Measurements from ENCODE around the gene KIF9.

The KIF9 gene

DNA sequence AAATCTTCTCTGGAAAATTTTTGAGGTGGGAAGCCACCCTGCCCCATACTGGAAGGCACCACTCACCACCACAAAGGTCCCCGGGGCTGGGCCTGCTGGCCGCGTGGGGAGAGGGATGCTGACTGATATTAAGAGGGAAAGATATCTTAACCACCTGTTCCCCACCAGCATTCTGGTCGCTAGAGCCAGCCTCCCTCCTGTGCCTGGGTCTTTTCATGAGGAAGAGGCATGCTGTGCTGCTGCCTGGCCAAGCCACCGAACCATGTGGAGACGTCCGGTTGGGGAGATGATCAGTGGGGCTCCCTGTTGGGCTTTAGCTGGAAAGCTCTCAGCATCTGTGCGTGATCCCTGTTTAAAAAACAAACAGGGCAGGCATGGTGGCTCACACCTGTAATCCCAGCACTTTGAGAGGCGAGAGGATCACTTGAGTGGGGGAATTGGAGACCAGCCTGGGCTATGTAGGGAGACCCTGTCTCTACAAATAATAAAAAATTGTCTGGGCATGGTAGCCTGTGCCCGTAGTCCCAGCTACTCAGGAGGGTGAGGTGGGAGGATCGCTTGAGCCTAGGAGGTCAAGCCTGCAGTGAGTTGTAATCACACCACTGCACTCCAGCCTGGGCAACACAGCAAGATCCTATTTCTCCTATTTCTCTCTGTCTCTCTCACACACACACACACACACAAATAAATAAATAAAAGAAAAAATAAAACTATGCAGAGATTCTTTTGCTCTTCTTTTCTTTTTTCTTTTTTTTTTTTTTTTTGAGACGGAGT, 1.2 kb upstream of the KIF9 start:
- Histone ChIP-seq H2BK5ac (ENCODE audit: low read length) (no peak overlapping the region), H2AK5ac (ENCODE audit: low read depth, low read length) (no peak overlapping the region), H2AFZ (ENCODE audit: low read length) (peak overlapping the region; percentile 98), H3K9ac (ENCODE audit: low read depth, low read length, poor library complexity) (peak overlapping the region; percentile 64), H3K4me1 (ENCODE audit: control insufficient read depth in 2 of 2, insufficient read depth in 1 of 2, low read depth in 1 of 2, low read length in 2 of 2) (peaks cover 0 to 6% of the 10 kb centered on the region in 2 donors), H3K9me3 (replicated peaks in 1 of 2; ENCODE audit: control insufficient read depth in 2 of 2, insufficient read depth in 1 of 2, low read depth in 1 of 2, low read length in 2 of 2) (no peaks in the 10 kb centered on the region), H4K8ac (ENCODE audit: low read depth, low read length) (no peak overlapping the region), H2BK15ac (ENCODE audit: low read length) (no peak overlapping the region), H3K36me3 (replicated peaks in 1 of 2; ENCODE audit: control insufficient read depth in 2 of 2, insufficient read depth in 2 of 2, low read length in 2 of 2) (peaks cover 2 to 27% of the 10 kb centered on the region in 2 donors), H3K14ac (ENCODE audit: low read length) (no peak overlapping the region), H4K91ac (ENCODE audit: low read depth, low read length, poor library complexity) (no peak overlapping the region), H3K4me2 (ENCODE audit: insufficient read depth, low read length, poor library complexity, severe bottlenecking) (peak overlapping the region; percentile 59), H3K18ac (ENCODE audit: low read length) (no peak overlapping the region), H3K4me3 (ENCODE audit: low read length in 2 of 2) (peak overlapping the region; percentile 88 to 97), H3K79me1 (ENCODE audit: low read depth, low read length) (no peaks in the 10 kb centered on the region), H2BK120ac (ENCODE audit: low read depth, low read length) (no peak overlapping the region), H3K27ac (replicated peaks; ENCODE audit: low read length) (no peak overlapping the region), H3K4ac (ENCODE audit: low read length) (no peak overlapping the region), H3K23ac (ENCODE audit: low read depth, low read length, poor library complexity) (no peak overlapping the region), H2BK12ac (ENCODE audit: low read length) (no peak overlapping the region), H3K27me3 (ENCODE audit: control insufficient read depth in 3 of 3, insufficient read depth in 3 of 3, low read depth in 1 of 3, low read length in 3 of 3) (no peaks in the 10 kb centered on the region)
- DNase-seq (ENCODE audit: low spot score): no peak
- WGBS, 2 donors (ENCODE audit: extremely low coverage in 2 of 2, insufficient read length in 2 of 2, insufficient replicate concordance in 1 of 2): no CpG with 5 or more reads among the region's 12 CpGs

DNA sequence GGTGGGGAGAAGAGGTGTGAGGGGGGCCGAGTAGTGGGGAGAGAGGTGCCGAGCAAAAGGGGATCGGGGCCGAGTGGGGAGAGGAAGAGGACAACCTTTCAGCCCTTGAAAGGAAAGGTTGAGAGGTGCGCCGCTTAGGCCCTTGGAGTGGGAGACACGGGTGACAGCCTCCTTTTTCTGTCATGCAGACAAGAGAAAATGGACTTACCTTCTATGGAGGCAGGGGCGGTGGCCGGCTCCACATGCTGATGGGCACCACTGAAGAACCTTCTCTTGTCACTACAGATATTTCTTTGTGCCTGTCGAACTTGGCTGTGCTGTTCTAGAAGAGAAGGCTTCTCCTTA, 566 bp upstream of the KIF9 start:
- H3K4ac ChIP-seq (ENCODE audit: low read length): no peak overlapping the region
- peak overlapping the region; percentile 88 to 97 for H3K4me3 ChIP-seq (ENCODE audit: low read length in 2 of 2)
- peak overlapping the region; percentile 97 for H3K9ac ChIP-seq (ENCODE audit: low read depth, low read length, poor library complexity)
- H3K27ac ChIP-seq (replicated peaks; ENCODE audit: low read length): no peak overlapping the region
- H2BK120ac ChIP-seq (ENCODE audit: low read depth, low read length): no peak overlapping the region
- no peak overlapping the region for H4K8ac ChIP-seq (ENCODE audit: low read depth, low read length)
- no peak overlapping the region for H2BK12ac ChIP-seq (ENCODE audit: low read length)
- DNase-seq (ENCODE audit: low spot score): no peak
- H3K9me3 ChIP-seq (replicated peaks in 1 of 2; ENCODE audit: control insufficient read depth in 2 of 2, insufficient read depth in 1 of 2, low read depth in 1 of 2, low read length in 2 of 2): no peaks in the 10 kb centered on the region
- peak overlapping the region; percentile 98 for H2AFZ ChIP-seq (ENCODE audit: low read length)
- peak overlapping the region; percentile 59 for H3K4me2 ChIP-seq (ENCODE audit: insufficient read depth, low read length, poor library complexity, severe bottlenecking)
- H2BK15ac ChIP-seq (ENCODE audit: low read length): no peak overlapping the region
- H3K4me1 ChIP-seq (ENCODE audit: control insufficient read depth in 2 of 2, insufficient read depth in 1 of 2, low read depth in 1 of 2, low read length in 2 of 2): peaks cover 0 to 6% of the 10 kb centered on the region in 2 donors
- peak overlapping the region; percentile 46 for H3K23ac ChIP-seq (ENCODE audit: low read depth, low read length, poor library complexity)
- no peaks in the 10 kb centered on the region for H3K79me1 ChIP-seq (ENCODE audit: low read depth, low read length)
- peak overlapping the region; percentile 92 for H2BK5ac ChIP-seq (ENCODE audit: low read length)
- WGBS, 2 donors (ENCODE audit: extremely low coverage in 2 of 2, insufficient read length in 2 of 2, insufficient replicate concordance in 1 of 2): no CpG with 5 or more reads among the region's 10 CpGs
- no peak overlapping the region for H2AK5ac ChIP-seq (ENCODE audit: low read depth, low read length)
- no peaks in the 10 kb centered on the region for H3K27me3 ChIP-seq (ENCODE audit: control insufficient read depth in 3 of 3, insufficient read depth in 3 of 3, low read depth in 1 of 3, low read length in 3 of 3)
- peaks cover under 1 to 21% of the 10 kb centered on the region in 2 donors for H3K36me3 ChIP-seq (replicated peaks in 1 of 2; ENCODE audit: control insufficient read depth in 2 of 2, insufficient read depth in 2 of 2, low read length in 2 of 2)
- H3K18ac ChIP-seq (ENCODE audit: low read length): peak overlapping the region; percentile 16
- no peak overlapping the region for H4K91ac ChIP-seq (ENCODE audit: low read depth, low read length, poor library complexity)
- no peak overlapping the region for H3K14ac ChIP-seq (ENCODE audit: low read length)

DNA sequence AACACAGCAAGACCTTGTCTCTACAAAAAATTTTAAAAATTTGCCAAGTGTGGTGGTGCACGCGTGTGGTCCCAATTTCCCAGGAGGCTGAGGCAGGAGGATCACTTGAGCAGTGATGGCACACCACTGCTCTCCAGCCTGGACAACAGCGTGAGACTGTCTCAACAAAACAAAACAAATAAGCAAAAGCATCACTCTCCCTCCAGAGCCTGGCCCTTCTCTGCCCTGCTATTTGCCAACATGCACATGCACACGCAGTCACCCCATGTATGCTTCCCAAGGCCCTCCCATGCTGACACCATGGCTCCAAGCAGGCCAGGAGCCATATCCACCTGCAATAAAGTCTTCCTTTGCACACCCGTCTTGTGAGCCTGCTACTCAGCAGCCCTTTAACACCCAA, 2.1 kb downstream of the KIF9 start:
- no peak overlapping the region for H3K14ac ChIP-seq (ENCODE audit: low read length)
- H2AFZ ChIP-seq (ENCODE audit: low read length): no peak overlapping the region
- H3K27ac ChIP-seq (replicated peaks; ENCODE audit: low read length): no peak overlapping the region
- H3K4me2 ChIP-seq (ENCODE audit: insufficient read depth, low read length, poor library complexity, severe bottlenecking): no peak overlapping the region
- H3K9me3 ChIP-seq (replicated peaks in 1 of 2; ENCODE audit: control insufficient read depth in 2 of 2, insufficient read depth in 1 of 2, low read depth in 1 of 2, low read length in 2 of 2): no peaks in the 10 kb centered on the region
- H2BK12ac ChIP-seq (ENCODE audit: low read length): no peak overlapping the region
- H3K27me3 ChIP-seq (ENCODE audit: control insufficient read depth in 3 of 3, insufficient read depth in 3 of 3, low read depth in 1 of 3, low read length in 3 of 3): no peaks in the 10 kb centered on the region
- no peak overlapping the region for H4K8ac ChIP-seq (ENCODE audit: low read depth, low read length)
- no peak overlapping the region for H3K9ac ChIP-seq (ENCODE audit: low read depth, low read length, poor library complexity)
- H3K79me1 ChIP-seq (ENCODE audit: low read depth, low read length): no peaks in the 10 kb centered on the region
- H3K4me1 ChIP-seq (ENCODE audit: control insufficient read depth in 2 of 2, insufficient read depth in 1 of 2, low read depth in 1 of 2, low read length in 2 of 2): peaks cover 0 to 6% of the 10 kb centered on the region in 2 donors
- no peak overlapping the region for H3K18ac ChIP-seq (ENCODE audit: low read length)
- no peak overlapping the region for H2AK5ac ChIP-seq (ENCODE audit: low read depth, low read length)
- no peak overlapping the region for H3K4me3 ChIP-seq (ENCODE audit: low read length in 2 of 2)
- no peak overlapping the region for H3K4ac ChIP-seq (ENCODE audit: low read length)
- H2BK5ac ChIP-seq (ENCODE audit: low read length): no peak overlapping the region
- WGBS, 2 donors (ENCODE audit: extremely low coverage in 2 of 2, insufficient read length in 2 of 2, insufficient replicate concordance in 1 of 2): no CpG with 5 or more reads among the region's 5 CpGs
- no peak overlapping the region for H2BK15ac ChIP-seq (ENCODE audit: low read length)
- no peaks in the 10 kb centered on the region for H3K36me3 ChIP-seq (replicated peaks in 1 of 2; ENCODE audit: control insufficient read depth in 2 of 2, insufficient read depth in 2 of 2, low read length in 2 of 2)
- no peak overlapping the region for H3K23ac ChIP-seq (ENCODE audit: low read depth, low read length, poor library complexity)
- H2BK120ac ChIP-seq (ENCODE audit: low read depth, low read length): no peak overlapping the region
- H4K91ac ChIP-seq (ENCODE audit: low read depth, low read length, poor library complexity): no peak overlapping the region
- DNase-seq (ENCODE audit: low spot score): no peak

DNA sequence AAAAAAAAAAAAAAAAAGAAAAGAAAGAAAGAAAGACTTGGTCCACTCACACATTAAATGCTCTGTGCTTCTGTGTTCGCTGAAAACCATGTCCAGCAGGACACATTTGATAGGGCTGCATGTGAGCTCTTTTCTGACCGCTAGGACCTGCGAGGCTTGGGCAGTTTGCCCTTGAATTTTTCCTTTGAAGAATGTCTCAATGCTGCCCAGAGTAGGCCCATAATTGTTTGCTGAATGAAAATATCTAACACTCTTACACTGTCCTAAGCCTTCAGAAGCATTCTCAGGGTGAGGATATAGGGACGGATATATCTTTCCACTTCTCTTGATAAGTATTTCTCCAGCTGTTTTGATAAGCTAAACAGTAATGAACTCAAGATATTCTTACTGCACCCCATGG, 6.0 kb downstream of the KIF9 start:
- Histone ChIP-seq H3K79me1 (ENCODE audit: low read depth, low read length) (no peaks in the 10 kb centered on the region), H2BK120ac (ENCODE audit: low read depth, low read length) (no peak overlapping the region), H3K4me3 (ENCODE audit: low read length in 2 of 2) (no peak overlapping the region), H2BK5ac (ENCODE audit: low read length) (no peak overlapping the region), H3K27me3 (ENCODE audit: control insufficient read depth in 3 of 3, insufficient read depth in 3 of 3, low read depth in 1 of 3, low read length in 3 of 3) (no peaks in the 10 kb centered on the region), H2AK5ac (ENCODE audit: low read depth, low read length) (no peak overlapping the region), H3K9me3 (replicated peaks in 1 of 2; ENCODE audit: control insufficient read depth in 2 of 2, insufficient read depth in 1 of 2, low read depth in 1 of 2, low read length in 2 of 2) (no peaks in the 10 kb centered on the region), H3K4ac (ENCODE audit: low read length) (no peak overlapping the region), H4K8ac (ENCODE audit: low read depth, low read length) (no peak overlapping the region), H3K14ac (ENCODE audit: low read length) (no peak overlapping the region), H2AFZ (ENCODE audit: low read length) (no peak overlapping the region), H3K18ac (ENCODE audit: low read length) (no peak overlapping the region), H4K91ac (ENCODE audit: low read depth, low read length, poor library complexity) (no peak overlapping the region), H3K36me3 (replicated peaks in 1 of 2; ENCODE audit: control insufficient read depth in 2 of 2, insufficient read depth in 2 of 2, low read length in 2 of 2) (no peaks in the 10 kb centered on the region), H3K27ac (replicated peaks; ENCODE audit: low read length) (no peak overlapping the region), H3K23ac (ENCODE audit: low read depth, low read length, poor library complexity) (no peak overlapping the region), H2BK15ac (ENCODE audit: low read length) (no peak overlapping the region), H3K9ac (ENCODE audit: low read depth, low read length, poor library complexity) (no peak overlapping the region), H3K4me2 (ENCODE audit: insufficient read depth, low read length, poor library complexity, severe bottlenecking) (no peak overlapping the region), H2BK12ac (ENCODE audit: low read length) (no peak overlapping the region), H3K4me1 (ENCODE audit: control insufficient read depth in 2 of 2, insufficient read depth in 1 of 2, low read depth in 1 of 2, low read length in 2 of 2) (no peaks in the 10 kb centered on the region)
- DNase-seq (ENCODE audit: low spot score): no peak
- WGBS, 2 donors (ENCODE audit: extremely low coverage in 2 of 2, insufficient read length in 2 of 2, insufficient replicate concordance in 1 of 2): no CpG with 5 or more reads among the region's 4 CpGs

Measured in neuronal stem cell (in vitro differentiated cells).